GM13977 (cell line): ENCODE measurements around the gene RPL7A.
"Not testable (repeated sequence)": the region's sequence is repeated elsewhere in the genome, so short reads cannot be mapped to it uniquely, and the experiment has no call there.

Experiments used
- DNase-seq: peaks from one replicate; pipeline ENCODE4 v3.0.0; 2012; ENCODE audit warnings: low spot score
- CTCF ChIP-seq: IDR thresholded peaks from 2 replicates; pipeline ENCODE4 v1.5.1; 2012; ENCODE audit warnings: mild to moderate bottlenecking, control low read depth; ENCODE audit not compliant: insufficient read depth; ENCODE audit errors: extremely low read depth, missing control alignments
- in situ Hi-C: fragments of 300-500 bp; cut with MboI; formaldehyde crosslinking; loops from one replicate; pipeline ENCODE4 v1.12.0; 2022; ENCODE audit warnings: low sequenced_read_pairs, low pct_unique_long_range_greater_than_20kb, mixed read lengths, inconsistent platforms; ENCODE audit not compliant: unreplicated experiment

Gene RPL7A

DNA sequence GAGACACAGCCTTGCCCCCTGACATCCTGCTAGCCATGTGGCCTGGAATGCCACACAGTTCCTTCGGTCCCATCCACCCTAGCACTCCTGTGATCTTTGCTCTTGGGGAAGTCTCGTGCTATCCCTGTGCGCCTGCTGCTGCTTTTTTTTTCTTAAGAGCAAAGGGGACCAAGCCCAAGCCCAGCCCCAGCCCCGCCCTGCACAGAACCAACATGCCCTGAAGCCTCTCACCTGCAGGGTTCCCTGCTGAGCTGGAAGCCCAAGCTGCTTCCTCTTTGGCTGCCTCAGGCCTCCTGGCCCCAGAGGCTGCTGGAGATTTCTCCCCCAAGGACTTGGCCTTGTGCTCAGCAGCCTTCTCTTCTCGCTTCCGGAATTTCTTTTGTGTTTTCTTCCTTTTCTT lies 13.9 kb upstream of the RPL7A start:
- TF ChIP-seq CTCF = no peak
- DNase-seq = no peak
- in situ Hi-C loops = no loop called here

GRCh38 chr9:133334888-133335287 lies 13.1 kb upstream of the RPL7A start:
- in situ Hi-C loops, DNase-seq: not testable (repeated sequence)

DNA sequence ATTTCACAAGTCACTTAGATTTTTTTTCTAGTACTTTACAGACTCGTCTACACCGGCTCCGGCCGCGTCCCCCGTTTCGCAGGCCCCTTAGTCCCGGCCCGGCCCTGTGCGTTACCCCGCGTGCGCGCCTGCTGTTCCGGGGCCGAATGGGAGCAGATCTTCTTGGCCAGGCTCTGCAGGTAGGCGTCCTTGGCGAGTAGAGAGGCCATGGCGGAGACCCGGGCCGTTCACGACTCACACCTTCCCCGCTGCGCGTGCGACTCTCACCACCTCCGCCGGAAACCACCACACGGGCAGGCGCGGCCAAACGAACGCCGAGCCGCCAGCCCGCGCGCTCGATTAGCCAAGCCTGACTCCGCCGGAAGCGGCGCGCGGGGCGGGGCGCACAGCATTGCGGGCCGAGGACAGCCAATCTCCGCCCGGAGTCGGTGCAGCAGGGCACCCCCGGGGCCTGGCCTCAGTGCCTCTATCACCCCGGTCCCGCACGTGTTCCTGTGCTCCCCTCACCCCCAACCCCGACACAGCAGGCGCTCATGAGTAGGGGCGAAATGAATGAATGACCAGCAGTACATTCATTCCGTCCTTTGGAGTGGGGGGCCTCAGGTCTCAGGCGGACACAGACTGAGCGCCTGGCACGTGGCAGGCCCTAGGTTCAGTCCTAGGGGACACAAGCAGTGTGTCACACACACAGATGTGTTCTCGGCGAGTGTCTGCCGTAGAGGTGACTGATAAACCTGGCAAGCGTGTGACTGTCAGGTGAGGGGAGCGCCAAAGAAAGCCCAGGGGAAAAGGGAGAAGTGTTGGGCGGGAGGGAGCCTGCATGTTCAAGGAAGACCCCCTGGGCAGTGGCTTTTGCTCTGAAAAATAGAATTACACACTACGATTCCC lies 11.8 kb upstream of the RPL7A start, which contains the start of gene SURF6:
Gene SURF6, minus strand, starts transcription at position 265 of the 888 bp plus-strand sequence. Its CDS starts 56 bp downstream, at position 209.
- peak; percentile 93 for DNase-seq
- in situ Hi-C loops = no loop called here
- no peak for TF ChIP-seq CTCF

- DNase-seq = no peak
- in situ Hi-C loops = no loop called here
- no peak for TF ChIP-seq CTCF
Observed at GRCh38 chr9:133339641-133340040, 8.4 kb upstream of the RPL7A start.

- in situ Hi-C loops = no loop called here
- TF ChIP-seq CTCF = no peak
- no peak for DNase-seq
Observed at GRCh38 chr9:133340256-133340655, 7.8 kb upstream of the RPL7A start.

- DNase-seq = no peak
- no peak for TF ChIP-seq CTCF
- in situ Hi-C loops = no loop called here
Observed at GRCh38 chr9:133340916-133341315, 7.1 kb upstream of the RPL7A start.

- DNase-seq = no peak
- TF ChIP-seq CTCF = no peak
- in situ Hi-C loops = no loop called here
Observed at GRCh38 chr9:133341369-133342068, 6.5 kb upstream of the RPL7A start.
